Measurements from ENCODE around the gene AP5S1.

The AP5S1 gene

DNA sequence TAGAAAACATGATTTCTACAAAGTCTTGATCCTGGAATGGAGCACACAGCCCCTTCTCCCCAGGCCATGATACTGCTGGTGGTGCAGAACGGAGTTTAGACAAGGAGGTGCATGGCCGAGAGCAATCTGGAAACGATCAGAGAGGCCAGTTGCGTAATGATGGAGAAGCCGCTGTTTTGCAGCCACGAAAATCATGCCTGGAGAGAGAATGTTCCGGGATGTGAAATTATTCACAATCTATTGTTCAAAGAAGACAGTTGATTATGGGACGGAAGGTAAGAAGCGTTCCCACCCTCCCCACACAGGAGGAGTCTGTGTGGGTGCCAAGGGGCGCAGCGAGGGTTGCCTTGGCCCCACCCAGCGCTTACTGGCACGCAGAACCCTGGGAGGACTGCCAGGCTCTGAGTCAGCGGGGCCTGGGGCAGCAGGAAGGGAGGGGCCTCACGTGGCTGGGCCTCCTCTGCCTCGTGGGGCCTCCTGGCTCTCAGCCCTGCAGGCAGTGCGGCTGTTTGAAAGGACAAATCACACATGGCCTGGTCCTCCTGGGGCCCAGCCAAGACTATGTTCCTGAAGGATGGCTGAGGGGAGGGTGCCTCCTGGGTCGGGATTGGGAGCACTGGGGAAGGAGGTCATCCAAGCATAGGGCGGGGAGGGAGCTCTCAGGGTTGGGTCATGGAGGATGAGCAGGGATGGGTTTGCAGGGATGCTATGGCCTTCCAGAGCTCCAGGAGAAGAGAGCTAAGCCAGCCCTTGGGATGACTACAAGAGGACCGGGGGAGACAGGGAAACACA, 8.7 kb upstream of the AP5S1 start:
- TF ChIP-seq CTCF (IDR thresholded peaks at IDR 0.05; ENCODE audit: insufficient read depth, low read length, poor library complexity, severe bottlenecking), result no peak
- no peaks in the 10 kb centered on the region for H3K36me3 ChIP-seq (ENCODE audit: control insufficient read depth, insufficient read depth, low read length)
- H3K4me3 ChIP-seq (replicated peaks; ENCODE audit: low read depth, low read length), result no peak overlapping the region
- H3K27me3 ChIP-seq (replicated peaks; ENCODE audit: control insufficient read depth, insufficient read depth, low read length), result no peaks in the 10 kb centered on the region
- no peak for DNase-seq (ENCODE audit: extremely low read depth, insufficient read length)

DNA sequence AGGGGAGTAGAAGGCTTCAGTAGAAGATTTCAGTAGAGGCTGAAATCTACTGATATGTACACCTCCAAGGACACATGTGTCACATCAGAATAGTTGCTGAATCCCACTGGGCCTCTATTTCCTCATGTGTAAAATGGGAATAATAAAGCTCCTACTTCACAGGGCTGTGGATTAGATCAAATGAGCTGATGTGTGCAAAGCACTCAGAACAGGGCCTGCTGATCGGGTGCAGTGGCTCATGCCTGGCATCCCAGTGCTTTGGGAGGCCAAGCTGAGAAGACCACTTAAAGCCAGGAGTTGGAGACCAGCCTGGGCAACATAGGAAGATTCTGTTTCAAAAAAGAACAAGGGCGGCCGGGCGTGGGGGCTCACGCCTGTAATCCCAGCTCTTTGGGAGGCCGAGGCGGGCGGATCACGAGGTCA, 8.1 kb upstream of the AP5S1 start:
- Histone ChIP-seq H3K4me3 (replicated peaks; ENCODE audit: low read depth, low read length) (no peak overlapping the region), H3K36me3 (ENCODE audit: control insufficient read depth, insufficient read depth, low read length) (no peaks in the 10 kb centered on the region), H3K27me3 (replicated peaks; ENCODE audit: control insufficient read depth, insufficient read depth, low read length) (no peaks in the 10 kb centered on the region)
- DNase-seq (ENCODE audit: extremely low read depth, insufficient read length), result no peak
- TF ChIP-seq CTCF (IDR thresholded peaks at IDR 0.05; ENCODE audit: insufficient read depth, low read length, poor library complexity, severe bottlenecking), result no peak

DNA sequence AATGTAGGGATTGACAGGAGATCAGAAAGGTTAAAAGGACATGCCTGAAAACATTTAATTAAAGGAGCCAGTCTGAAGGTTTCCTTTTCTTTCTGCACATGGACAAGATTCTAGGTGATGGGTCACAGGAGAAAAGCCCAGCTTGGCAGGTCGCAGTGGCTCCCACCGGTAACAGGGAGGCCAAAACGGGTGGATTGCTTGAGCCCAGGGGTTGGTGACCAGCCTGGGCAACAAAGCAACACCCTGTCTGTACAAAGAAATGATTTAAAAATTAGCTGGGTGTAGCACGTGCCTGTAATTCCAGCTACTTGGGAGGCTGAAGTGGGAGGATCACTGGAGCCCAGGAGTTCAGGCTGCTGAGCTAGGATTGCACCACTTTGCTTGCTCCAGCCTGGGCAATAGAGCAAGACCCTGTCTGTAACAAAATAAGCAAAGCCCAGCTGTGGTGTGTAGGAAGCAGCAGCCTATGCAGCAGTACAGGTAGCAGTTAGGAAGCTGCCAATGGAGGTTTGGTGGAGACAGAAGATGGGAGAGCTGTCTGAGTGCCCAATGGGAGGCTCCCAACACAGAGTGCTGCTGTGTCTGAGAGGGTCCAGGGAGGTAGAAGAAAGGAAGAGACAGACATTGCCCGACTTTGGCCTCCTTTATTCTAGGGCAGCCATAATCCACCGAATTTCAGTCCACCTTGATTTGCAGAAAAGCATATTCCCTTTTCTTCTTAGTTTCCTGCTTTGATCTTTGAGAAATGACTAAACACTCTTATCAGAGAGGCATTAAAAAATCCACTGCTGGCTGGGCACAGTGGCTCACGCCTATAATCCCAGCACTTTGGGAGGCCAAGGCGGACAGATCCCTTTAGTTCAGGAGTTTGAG, 7.1 kb upstream of the AP5S1 start:
- Histone ChIP-seq H3K4me3 (replicated peaks; ENCODE audit: low read depth, low read length) (no peak overlapping the region), H3K36me3 (ENCODE audit: control insufficient read depth, insufficient read depth, low read length) (no peaks in the 10 kb centered on the region), H3K27me3 (replicated peaks; ENCODE audit: control insufficient read depth, insufficient read depth, low read length) (no peaks in the 10 kb centered on the region)
- no peak for DNase-seq (ENCODE audit: extremely low read depth, insufficient read length)
- TF ChIP-seq CTCF (IDR thresholded peaks at IDR 0.05; ENCODE audit: insufficient read depth, low read length, poor library complexity, severe bottlenecking), result no peak

DNA sequence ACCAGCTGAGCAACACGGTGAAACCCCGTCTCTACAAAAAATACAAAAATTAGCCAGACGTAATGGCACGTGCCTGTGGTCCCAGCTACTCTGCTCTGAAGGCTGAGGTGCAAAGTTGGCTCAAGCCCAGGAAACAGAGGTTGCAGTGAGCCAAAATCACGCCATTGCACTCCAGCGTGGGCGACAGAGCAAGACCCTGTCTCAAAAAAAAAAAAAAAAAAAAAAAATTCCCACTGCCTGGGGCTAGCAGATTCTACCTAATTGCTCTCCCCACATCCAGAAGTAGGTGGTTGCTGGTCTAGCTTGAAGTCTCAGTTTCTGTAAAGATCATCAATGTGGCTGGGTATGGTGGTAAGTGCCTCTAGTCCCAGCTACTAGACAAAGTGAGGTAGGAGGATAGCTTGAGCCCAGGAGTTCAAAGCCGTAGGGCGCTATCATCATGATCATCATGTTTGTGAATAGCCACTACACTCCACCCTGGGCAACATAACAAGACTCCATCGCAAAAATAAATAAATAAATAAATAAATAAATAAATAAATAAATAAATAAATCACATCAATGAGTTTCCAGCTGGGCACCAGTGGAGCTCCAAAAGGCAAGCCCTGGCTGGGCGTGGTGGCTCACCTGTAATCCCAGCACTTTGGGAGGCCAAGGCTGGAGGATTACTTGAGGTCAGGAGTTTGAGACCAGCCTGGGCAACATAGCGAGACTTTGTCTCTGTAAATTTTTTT, 6.3 kb upstream of the AP5S1 start:
- no peak for DNase-seq (ENCODE audit: extremely low read depth, insufficient read length)
- H3K27me3 ChIP-seq (replicated peaks; ENCODE audit: control insufficient read depth, insufficient read depth, low read length), result no peaks in the 10 kb centered on the region
- no peak overlapping the region for H3K4me3 ChIP-seq (replicated peaks; ENCODE audit: low read depth, low read length)
- no peak for TF ChIP-seq CTCF (IDR thresholded peaks at IDR 0.05; ENCODE audit: insufficient read depth, low read length, poor library complexity, severe bottlenecking)
- H3K36me3 ChIP-seq (ENCODE audit: control insufficient read depth, insufficient read depth, low read length), result no peaks in the 10 kb centered on the region

DNA sequence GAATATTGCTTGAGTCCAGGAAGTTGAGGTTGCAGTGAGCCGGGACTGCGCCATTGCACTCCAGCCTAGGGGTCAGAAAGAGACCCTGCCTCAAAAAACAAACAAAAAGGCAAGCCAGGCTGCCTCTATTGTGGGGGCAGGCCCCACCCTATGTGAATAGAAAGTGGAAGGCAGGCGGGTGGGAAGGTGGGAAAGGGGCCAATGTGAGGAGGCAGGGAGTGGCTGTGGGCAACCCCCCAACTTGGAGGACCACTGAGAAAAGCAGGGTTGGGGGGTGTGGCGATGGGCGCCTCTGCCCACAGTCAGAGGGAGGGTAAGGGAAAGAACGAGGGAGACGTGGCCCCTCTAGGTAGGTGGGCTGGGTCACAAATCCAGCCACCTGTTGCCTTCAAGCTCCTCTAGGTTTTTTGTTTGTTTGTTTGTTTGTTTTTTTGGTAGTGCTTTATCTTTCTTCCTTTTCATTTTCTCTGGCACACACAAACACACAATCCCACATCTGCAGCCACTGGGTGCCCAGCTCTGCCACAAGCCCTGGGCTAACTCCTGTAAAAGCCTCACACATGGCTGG, 5.3 kb upstream of the AP5S1 start:
- no peak for TF ChIP-seq CTCF (IDR thresholded peaks at IDR 0.05; ENCODE audit: insufficient read depth, low read length, poor library complexity, severe bottlenecking)
- no peak for DNase-seq (ENCODE audit: extremely low read depth, insufficient read length)
- H3K27me3 ChIP-seq (replicated peaks; ENCODE audit: control insufficient read depth, insufficient read depth, low read length), result no peaks in the 10 kb centered on the region
- H3K4me3 ChIP-seq (replicated peaks; ENCODE audit: low read depth, low read length), result no peak overlapping the region
- H3K36me3 ChIP-seq (ENCODE audit: control insufficient read depth, insufficient read depth, low read length), result no peaks in the 10 kb centered on the region

Data from GM06990 (cell line).